Globus pallidus (tissue), 1 donor: Measurements from ENCODE around the gene ANO2.

Experiments
- DNase-seq: peaks from one replicate; pipeline ENCODE4 v3.0.0-alpha.2; 2015; ENCODE audit warnings: low spot score

The ANO2 gene

GRCh38 chr12:5945071-5946008 lies at the start of gene ANO2:
TSS of gene ANO2 (minus strand) at chr12:5945259. CDS start at chr12:5945217, 42 bp downstream.
- DNase-seq = no peak

GRCh38 chr12:5989621-5990020 lies 44.6 kb upstream of the ANO2 start:
- no peak for DNase-seq

- peak; percentile 69 for DNase-seq
Observed at GRCh38 chr12:5988659-5989116, 43.6 kb upstream of the ANO2 start.

- DNase-seq = no peak
Observed at GRCh38 chr12:5988088-5988487, 43.0 kb upstream of the ANO2 start.

- no peak for DNase-seq
Observed at GRCh38 chr12:5987573-5987972, 42.5 kb upstream of the ANO2 start.

- DNase-seq = no peak
Observed at GRCh38 chr12:5985471-5985870, 40.4 kb upstream of the ANO2 start.

GRCh38 chr12:5984873-5985272 lies 39.8 kb upstream of the ANO2 start:
- DNase-seq = no peak

- DNase-seq = no peak
Observed at GRCh38 chr12:5982106-5982505, 37.0 kb upstream of the ANO2 start.

GRCh38 chr12:5977556-5977955 lies 32.5 kb upstream of the ANO2 start:
- no peak for DNase-seq

- no peak for DNase-seq
Observed at GRCh38 chr12:5976711-5977110, 31.7 kb upstream of the ANO2 start.

- no peak for DNase-seq
Observed at GRCh38 chr12:5976196-5976595, 31.1 kb upstream of the ANO2 start.

- DNase-seq = no peak
Observed at GRCh38 chr12:5973461-5974115, 28.5 kb upstream of the ANO2 start.

GRCh38 chr12:5972387-5972786 lies 27.3 kb upstream of the ANO2 start:
- no peak for DNase-seq

- DNase-seq = no peak
Observed at GRCh38 chr12:5971194-5971850, 26.3 kb upstream of the ANO2 start.

- DNase-seq = no peak
Observed at GRCh38 chr12:5969974-5970690, 25.1 kb upstream of the ANO2 start.

- no peak for DNase-seq
Observed at GRCh38 chr12:5969156-5969973, 24.3 kb upstream of the ANO2 start.

GRCh38 chr12:5967645-5968415 lies 22.8 kb upstream of the ANO2 start:
- no peak for DNase-seq

GRCh38 chr12:5966486-5967095 lies 21.5 kb upstream of the ANO2 start:
- DNase-seq = no peak

GRCh38 chr12:5965950-5966383 lies 20.9 kb upstream of the ANO2 start:
- DNase-seq = peak; percentile 29
